Stimulated activated CD4-positive, alpha-beta T cell treated with anti-CD3 and anti-CD28 coated beads, Interleukin-4, amount 100 ng/mL, for 1 hour (primary cell): ENCODE measurements around the gene CACNB4.
"Not testable (repeated sequence)": the region's sequence is repeated elsewhere in the genome, so short reads cannot be mapped to it uniquely, and the experiment has no call there.

Experiments
- DNase-seq: peaks from one replicate; pipeline ENCODE4 v3.0.0-alpha.2; 2020

Gene CACNB4

GRCh38 chr2:151808258-151809072, 290.4 kb downstream of the CACNB4 start:
- no peak for DNase-seq

- DNase-seq = no peak
Measured at GRCh38 chr2:151805961-151806360, 292.9 kb downstream of the CACNB4 start.

GRCh38 chr2:151805343-151805742, 293.5 kb downstream of the CACNB4 start:
- no peak for DNase-seq

- DNase-seq = no peak
Measured at GRCh38 chr2:151803811-151804210, 295.0 kb downstream of the CACNB4 start.

GRCh38 chr2:151802315-151802714, 296.5 kb downstream of the CACNB4 start:
- no peak for DNase-seq

- no peak for DNase-seq
Measured at GRCh38 chr2:151799886-151800292, 299.0 kb downstream of the CACNB4 start.

GRCh38 chr2:151796774-151797173, 302.1 kb downstream of the CACNB4 start:
- DNase-seq = no peak

GRCh38 chr2:151795646-151796240, 303.1 kb downstream of the CACNB4 start:
- DNase-seq = no peak

GRCh38 chr2:151794422-151794821, 304.4 kb downstream of the CACNB4 start:
- DNase-seq = not testable (repeated sequence)

GRCh38 chr2:151793123-151793522, 305.7 kb downstream of the CACNB4 start:
- DNase-seq = no peak

- DNase-seq = no peak
Measured at GRCh38 chr2:151792589-151792988, 306.3 kb downstream of the CACNB4 start.

GRCh38 chr2:151791545-151791944, 307.3 kb downstream of the CACNB4 start:
- DNase-seq = no peak

- no peak for DNase-seq
Measured at GRCh38 chr2:151790689-151791088, 308.2 kb downstream of the CACNB4 start.

GRCh38 chr2:151789055-151789834, 309.6 kb downstream of the CACNB4 start:
- DNase-seq = no peak

GRCh38 chr2:151786483-151786882, 312.4 kb downstream of the CACNB4 start:
- DNase-seq = no peak

- DNase-seq = no peak
Measured at GRCh38 chr2:151786077-151786476, 312.8 kb downstream of the CACNB4 start.

GRCh38 chr2:151783133-151783520, 315.7 kb downstream of the CACNB4 start:
- DNase-seq = no peak
